Fibroblast of skin of right quadriceps (primary cell): ENCODE measurements around the gene PCDHGA3.
"Not testable (repeated sequence)": the region's sequence is repeated elsewhere in the genome, so short reads cannot be mapped to it uniquely, and the experiment has no call there.

Experiments used
- DNase-seq: peaks from one replicate; pipeline ENCODE4 v3.0.0-alpha.2; 2013

PCDHGA3 gene

DNA sequence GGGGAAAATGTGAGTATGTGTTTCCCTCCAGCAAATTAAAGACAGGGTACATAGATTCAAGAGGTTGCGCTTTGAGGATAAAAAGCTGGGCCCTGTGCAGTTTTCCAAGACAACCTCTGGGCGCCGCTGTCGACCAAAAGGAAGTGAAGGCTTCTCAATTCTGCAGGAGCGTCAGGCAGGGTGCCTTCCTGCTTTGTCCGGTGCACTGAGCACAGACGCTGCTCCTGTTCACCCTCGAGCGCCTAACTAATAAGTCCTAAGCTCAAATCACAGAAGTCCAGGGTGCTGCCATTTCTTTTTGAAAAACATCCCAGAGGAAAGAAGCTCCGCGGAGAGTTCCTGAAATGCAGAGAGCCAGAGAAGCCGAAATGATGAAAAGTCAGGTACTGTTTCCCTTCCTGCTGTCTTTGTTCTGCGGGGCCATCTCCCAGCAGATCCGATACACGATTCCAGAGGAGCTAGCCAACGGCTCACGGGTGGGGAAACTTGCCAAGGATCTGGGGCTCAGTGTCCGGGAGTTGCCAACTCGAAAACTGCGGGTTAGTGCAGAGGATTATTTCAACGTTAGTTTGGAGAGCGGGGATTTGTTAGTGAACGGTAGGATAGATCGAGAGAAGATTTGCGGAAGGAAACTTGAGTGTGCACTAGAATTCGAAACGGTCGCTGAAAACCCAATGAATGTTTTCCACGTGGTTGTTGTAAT lies 6.4 kb downstream of the PCDHGA3 start, which contains the start of gene PCDHGB1:
Gene PCDHGB1, plus strand, starts transcription at position 183 of the 703 bp plus-strand sequence. Its CDS starts 162 bp downstream, at position 345.
- DNase-seq: peak; percentile 54

DNA sequence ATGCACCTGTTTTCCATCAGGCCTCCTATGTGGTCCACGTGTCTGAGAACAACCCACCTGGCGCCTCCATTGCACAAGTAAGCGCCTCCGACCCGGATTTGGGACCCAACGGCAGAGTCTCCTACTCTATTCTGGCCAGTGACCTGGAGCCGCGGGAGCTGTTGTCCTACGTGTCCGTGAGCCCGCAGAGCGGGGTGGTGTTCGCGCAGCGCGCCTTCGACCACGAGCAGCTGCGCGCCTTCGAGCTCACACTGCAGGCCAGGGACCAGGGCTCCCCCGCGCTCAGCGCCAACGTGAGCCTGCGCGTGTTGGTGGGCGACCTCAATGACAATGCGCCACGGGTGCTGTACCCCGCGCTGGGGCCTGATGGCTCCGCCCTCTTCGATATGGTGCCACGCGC lies 8.0 kb downstream of the PCDHGA3 start:
- DNase-seq: no peak

DNA sequence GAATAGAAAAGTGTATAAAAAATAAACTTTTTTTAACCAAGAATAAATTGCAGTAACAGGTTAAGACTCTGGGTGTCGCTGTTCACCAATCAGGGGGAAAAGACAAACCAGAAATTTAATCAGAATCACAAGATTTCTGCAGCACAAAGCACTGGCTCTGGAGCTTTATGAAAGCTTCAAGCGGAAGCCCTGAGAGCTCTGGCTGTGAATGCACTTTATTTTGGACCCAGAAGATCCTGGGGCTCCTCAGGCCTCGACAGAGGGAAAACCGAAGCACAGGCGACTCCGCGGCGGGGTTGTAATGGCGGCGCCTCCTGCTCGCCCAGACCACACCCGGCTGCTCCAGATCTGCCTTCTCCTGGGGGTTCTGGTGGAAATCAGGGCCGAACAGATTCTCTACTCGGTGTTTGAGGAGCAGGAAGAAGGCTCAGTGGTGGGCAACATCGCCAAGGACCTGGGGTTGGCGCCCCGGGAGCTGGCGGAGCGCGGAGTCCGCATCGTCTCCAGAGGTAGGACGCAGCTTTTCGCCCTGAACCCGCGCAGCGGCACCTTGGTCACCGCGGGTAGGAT lies 11.4 kb downstream of the PCDHGA3 start, which contains the start of gene PCDHGA4:
Gene PCDHGA4, plus strand, starts transcription at position 122 of the 570 bp plus-strand sequence. Its CDS starts 87 bp downstream, at position 209.
- DNase-seq: peak; percentile 20

DNA sequence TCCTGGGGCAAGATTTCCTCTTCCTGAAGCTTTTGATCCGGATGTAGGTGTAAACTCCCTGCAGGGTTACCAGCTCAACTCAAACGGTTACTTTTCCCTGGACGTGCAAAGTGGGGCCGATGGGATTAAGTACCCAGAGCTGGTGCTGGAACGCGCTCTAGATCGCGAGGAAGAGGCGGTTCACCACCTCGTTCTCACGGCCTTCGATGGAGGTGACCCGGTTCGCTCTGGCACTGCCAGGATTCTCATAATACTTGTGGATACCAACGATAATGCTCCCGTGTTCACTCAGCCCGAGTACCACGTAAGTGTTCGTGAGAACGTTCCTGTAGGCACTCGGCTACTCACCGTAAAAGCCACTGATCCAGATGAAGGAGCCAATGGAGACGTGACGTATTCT lies 12.0 kb downstream of the PCDHGA3 start:
- no peak for DNase-seq

DNA sequence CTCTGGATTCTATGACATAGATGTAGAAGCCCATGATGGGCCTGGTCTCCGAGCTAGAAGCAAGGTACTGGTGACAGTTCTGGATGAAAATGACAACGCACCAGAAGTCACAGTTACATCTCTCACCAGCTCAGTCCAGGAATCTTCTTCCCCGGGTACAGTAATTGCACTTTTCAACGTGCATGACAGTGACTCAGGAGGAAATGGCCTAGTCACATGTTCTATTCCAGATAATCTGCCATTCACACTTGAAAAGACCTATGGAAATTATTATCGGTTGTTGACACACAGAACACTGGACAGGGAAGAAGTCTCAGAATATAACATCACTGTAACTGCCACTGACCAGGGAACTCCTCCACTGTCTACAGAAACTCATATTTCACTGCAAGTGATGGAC lies 12.5 kb downstream of the PCDHGA3 start:
- DNase-seq: no peak

DNA sequence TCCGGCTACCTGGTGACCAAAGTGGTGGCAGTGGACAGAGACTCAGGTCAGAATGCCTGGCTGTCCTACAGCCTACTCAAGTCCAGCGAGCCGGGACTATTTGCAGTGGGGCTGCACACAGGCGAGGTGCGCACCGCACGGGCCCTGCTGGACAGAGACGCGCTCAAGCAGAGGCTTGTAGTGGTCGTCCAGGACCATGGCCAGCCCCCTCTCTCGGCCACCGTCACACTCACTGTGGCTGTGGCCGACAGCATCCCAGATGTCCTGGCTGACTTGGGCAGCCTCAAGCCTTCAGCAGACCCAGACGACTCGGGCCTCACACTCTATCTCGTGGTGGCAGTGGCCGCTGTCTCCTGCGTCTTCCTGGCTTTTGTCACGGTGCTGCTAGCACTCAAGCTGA lies 13.3 kb downstream of the PCDHGA3 start:
- no peak for DNase-seq

- DNase-seq: peak; percentile 32
These were observed 16.3 kb downstream of the PCDHGA3 start, which contains the start of gene PCDHGB2 for GRCh38 chr5:141359790-141360426. Gene PCDHGB2, plus strand, starts transcription at chr5:141359994. Its CDS starts 142 bp downstream, at chr5:141360136.

- no peak for DNase-seq
These were observed 17.1 kb downstream of the PCDHGA3 start for GRCh38 chr5:141360685-141361084.

- DNase-seq: no peak
These were observed 19.1 kb downstream of the PCDHGA3 start for GRCh38 chr5:141362719-141363118.

DNA sequence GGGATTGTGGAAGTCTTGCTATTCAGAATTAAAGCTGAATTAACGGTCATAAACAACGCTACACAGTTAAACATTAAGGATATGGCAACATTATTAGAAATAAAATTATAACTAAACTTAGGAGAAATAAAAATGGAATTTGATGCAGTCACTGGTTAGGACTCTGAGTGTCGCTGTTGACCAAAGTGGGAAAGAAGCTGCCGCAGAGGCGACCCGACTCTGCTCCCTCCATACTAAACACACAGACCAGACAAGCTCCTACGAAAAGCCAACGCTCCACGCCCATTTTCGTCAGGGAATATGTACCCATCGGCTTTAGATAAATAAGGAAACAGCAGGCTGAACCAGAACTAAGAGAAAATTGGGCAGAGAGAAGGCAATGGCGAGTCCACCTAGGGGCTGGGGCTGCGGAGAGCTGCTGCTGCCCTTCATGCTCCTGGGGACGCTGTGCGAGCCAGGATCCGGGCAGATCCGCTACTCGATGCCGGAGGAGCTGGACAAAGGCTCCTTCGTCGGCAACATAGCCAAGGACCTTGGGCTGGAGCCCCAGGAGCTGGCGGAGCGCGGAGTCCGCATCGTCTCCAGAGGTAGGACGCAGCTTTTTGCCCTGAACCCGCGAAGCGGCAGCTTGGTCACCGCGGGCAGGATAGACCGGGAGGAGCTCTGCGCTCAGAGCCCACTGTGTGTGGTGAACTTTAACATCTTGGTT lies 20.5 kb downstream of the PCDHGA3 start, which contains the start of gene PCDHGA5:
Gene PCDHGA5, plus strand, starts transcription at position 211 of the 709 bp plus-strand sequence. Its CDS starts 169 bp downstream, at position 380.
- DNase-seq: peak; percentile 24

GRCh38 chr5:141366016-141366896 lies 22.6 kb downstream of the PCDHGA3 start:
- DNase-seq: no peak

GRCh38 chr5:141369994-141370848 lies 26.6 kb downstream of the PCDHGA3 start, which contains the start of gene PCDHGB3:
Gene PCDHGB3, plus strand, starts transcription at chr5:141370242. Its CDS starts 153 bp downstream, at chr5:141370395.
- peak; percentile 64 for DNase-seq

- DNase-seq: no peak
These were observed 28.2 kb downstream of the PCDHGA3 start for GRCh38 chr5:141371572-141372475.

DNA sequence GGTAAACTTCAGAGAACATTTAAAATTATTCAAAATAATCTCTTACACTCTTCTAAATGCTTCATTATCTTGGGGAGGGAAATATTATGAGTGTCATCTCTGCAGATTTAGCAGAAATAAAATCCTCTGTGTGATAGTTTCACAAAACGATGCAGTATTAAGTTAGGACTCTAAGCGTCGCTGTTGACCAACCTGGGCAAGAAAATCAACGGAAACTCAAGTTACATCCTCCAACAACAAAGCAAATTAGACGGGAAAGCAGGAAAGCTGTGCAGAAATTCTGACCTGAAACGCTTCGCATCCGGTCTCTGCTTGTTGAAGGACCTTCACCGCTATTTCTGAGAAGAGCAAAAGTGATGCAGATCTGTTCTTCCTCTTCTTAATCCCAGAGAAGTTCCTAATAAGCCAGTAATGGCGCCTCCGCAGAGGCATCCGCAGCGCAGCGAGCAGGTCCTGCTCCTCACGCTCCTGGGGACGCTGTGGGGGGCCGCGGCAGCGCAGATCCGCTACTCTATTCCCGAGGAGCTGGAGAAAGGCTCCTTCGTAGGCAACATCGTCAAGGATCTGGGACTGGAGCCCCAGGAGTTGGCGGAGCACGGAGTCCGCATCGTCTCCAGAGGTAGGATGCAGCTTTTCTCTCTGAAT lies 30.2 kb downstream of the PCDHGA3 start, which contains the start of gene PCDHGA6:
Gene PCDHGA6, plus strand, starts transcription at position 219 of the 645 bp plus-strand sequence. Its CDS starts 193 bp downstream, at position 412.
- peak; percentile 33 for DNase-seq

DNA sequence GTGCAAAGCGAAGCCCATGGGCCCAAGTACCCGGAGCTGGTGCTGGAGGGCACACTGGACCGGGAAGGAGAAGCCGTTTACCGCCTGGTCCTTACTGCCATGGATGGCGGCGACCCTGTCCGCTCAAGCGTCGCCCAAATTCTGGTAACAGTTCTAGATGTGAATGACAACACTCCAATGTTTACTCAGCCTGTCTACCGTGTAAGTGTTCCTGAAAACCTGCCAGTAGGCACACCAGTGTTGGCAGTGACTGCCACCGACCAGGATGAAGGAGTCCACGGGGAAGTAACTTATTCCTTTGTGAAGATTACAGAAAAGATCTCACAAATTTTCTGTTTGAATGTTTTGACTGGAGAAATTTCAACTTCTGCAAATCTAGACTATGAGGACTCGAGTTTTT lies 31.0 kb downstream of the PCDHGA3 start:
- no peak for DNase-seq

GRCh38 chr5:141375444-141376155 lies 32.0 kb downstream of the PCDHGA3 start:
- not testable (repeated sequence) for DNase-seq

DNA sequence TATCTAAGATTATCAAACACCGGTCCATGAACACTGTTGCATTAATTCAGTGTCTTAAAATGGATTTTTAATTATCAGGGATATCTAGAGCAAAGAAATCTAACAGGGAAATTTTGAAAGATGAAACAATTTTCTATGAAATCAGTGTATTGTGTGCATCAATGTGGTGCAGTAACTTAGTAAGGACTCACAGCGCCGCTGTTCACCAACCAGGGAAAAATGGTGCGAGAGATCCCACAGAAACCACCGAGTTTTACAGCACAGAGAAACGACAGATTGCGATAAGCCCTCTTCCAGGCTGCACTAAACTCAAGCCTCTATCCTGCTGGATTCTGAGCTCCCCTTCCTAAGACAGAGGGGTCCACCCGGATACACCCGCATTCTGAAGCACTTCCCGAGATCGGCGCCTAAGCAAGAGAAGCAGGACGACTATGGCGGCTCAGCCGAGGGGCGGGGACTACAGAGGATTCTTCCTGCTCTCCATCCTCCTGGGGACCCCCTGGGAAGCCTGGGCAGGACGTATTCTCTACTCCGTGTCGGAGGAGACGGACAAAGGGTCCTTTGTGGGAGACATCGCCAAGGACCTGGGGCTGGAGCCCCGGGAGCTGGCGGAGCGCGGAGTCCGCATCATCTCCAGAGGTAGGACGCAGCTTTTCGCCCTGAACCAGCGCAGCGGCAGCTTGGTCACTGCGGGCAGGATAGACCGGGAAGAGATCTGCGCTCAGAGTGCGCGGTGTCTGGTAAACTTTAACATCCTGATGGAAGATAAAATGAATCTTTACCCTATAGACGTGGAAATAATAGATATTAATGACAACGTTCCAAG lies 39.1 kb downstream of the PCDHGA3 start, which contains the start of gene PCDHGA7:
Gene PCDHGA7, plus strand, starts transcription at position 274 of the 826 bp plus-strand sequence. Its CDS starts 158 bp downstream, at position 432.
- DNase-seq: peak; percentile 49
